GM23248 (cell line): ENCODE data around the gene PIGR.
"Not testable (repeated sequence)": the region's sequence is repeated elsewhere in the genome, so short reads cannot be mapped to it uniquely, and the experiment has no call there.

ENCODE experiments used
- EZH2 ChIP-seq: fragments of 200-600 bp; sonication (generic); IDR thresholded peaks from 2 replicates; pipeline ENCODE4 v1.6.1; 2018; ENCODE audit warnings: antibody characterized with exemption, mild to moderate bottlenecking; ENCODE audit not compliant: insufficient read depth, poor library complexity, severe bottlenecking
- EZH2phosphoT487 ChIP-seq: fragments of 200-600 bp; sonication (generic); IDR thresholded peaks from 2 replicates; pipeline ENCODE4 v1.6.1; 2018; ENCODE audit warnings: antibody characterized with exemption, moderate library complexity, mild to moderate bottlenecking, low read depth; ENCODE audit not compliant: insufficient read depth

DNA sequence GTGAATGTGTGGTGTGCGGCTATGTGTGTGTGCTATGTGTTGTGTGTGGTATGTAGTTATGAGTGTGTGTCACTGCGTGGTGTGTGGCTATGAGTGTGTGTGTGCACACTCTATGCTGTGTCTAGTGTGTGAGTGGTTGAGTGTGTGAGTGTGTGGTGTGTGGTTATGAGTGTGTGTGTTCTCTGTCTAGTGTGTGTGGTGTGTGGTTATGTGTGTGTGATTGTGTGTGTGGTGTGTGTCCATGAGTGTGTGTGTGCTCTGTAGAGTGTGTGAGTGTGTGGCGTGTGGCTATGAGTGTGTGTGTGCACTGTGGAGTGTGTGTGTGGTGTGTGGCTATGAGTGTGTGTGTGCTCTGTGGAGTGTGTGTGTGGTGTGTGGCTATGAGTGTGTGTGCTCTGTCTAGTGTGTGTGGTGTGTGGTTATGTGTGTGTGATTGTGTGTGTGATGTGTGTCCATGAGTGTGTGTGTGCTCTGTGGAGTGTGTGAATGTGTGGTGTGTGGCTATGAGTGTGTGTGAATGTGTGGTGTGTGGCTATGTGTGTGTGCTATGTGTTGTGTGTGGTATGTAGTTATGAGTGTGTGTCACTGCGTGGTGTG lies 22.2 kb downstream of the PIGR start:
- TF ChIP-seq EZH2, EZH2phosphoT487: not testable (repeated sequence)
